Endothelial cell of umbilical vein (primary cell): ENCODE results near the gene PDCD1.

ENCODE experiments used
- CTCF ChIP-seq, 2 donors: IDR thresholded peaks; 1 replicate in 1 of 2; 2 replicates in 1 of 2; pipeline ENCODE4 v1.5.1; 2011; ENCODE audit warnings: low read length in 2 of 2, mild to moderate bottlenecking in 2 of 2, moderate library complexity in 2 of 2, control low read depth in 1 of 2, inconsistent platforms in 1 of 2, low read depth in 1 of 2; ENCODE audit not compliant: insufficient read depth in 1 of 2; ENCODE audit errors: extremely low read depth in 1 of 2
- EZH2 ChIP-seq: IDR thresholded peaks from 2 replicates; pipeline ENCODE4 v1.6.1; 2012; ENCODE audit warnings: borderline replicate concordance, low read depth, mild to moderate bottlenecking, moderate library complexity, low read length, inconsistent platforms; ENCODE audit not compliant: severe bottlenecking
- FOS ChIP-seq: IDR thresholded peaks from 2 replicates; pipeline ENCODE4 v1.6.1; 2011; ENCODE audit warnings: mild to moderate bottlenecking, low read length, moderate library complexity, borderline replicate concordance; ENCODE audit not compliant: insufficient read depth
- JUN ChIP-seq: IDR thresholded peaks from 2 replicates; pipeline ENCODE4 v1.6.1; 2011; ENCODE audit warnings: borderline replicate concordance, low read depth; ENCODE audit not compliant: insufficient read length, insufficient read depth
- POLR2A ChIP-seq: IDR thresholded peaks from 2 replicates; pipeline ENCODE4 v1.6.1; 2012; ENCODE audit warnings: low read depth, mild to moderate bottlenecking, control low read depth, low read length
- POLR2AphosphoS5 ChIP-seq: IDR thresholded peaks from 2 replicates; pipeline ENCODE4 v1.6.1; 2012; ENCODE audit warnings: low read depth, mild to moderate bottlenecking, control low read depth, low read length, moderate library complexity; ENCODE audit not compliant: insufficient read depth
- TF ChIP-seq, protein P1 (sequence below): IDR thresholded peaks from 2 replicates; pipeline ENCODE4 v1.6.1; 2011; ENCODE audit not compliant: insufficient read depth, insufficient read length

GRCh38 chr2:241898463-241899270 is 40.0 kb upstream of the PDCD1 start:
- no peak for TF ChIP-seq FOS
- TF ChIP-seq POLR2A = no peak
- TF ChIP-seq, protein P1, sequence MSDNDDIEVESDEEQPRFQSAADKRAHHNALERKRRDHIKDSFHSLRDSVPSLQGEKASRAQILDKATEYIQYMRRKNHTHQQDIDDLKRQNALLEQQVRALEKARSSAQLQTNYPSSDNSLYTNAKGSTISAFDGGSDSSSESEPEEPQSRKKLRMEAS = no peak
- no peak for TF ChIP-seq CTCF (IDR thresholded peaks at IDR 0.05; ENCODE audit: extremely low read depth in 1 of 2, insufficient read depth in 1 of 2, low read depth in 1 of 2, low read length in 2 of 2)
- TF ChIP-seq JUN = no peak
- TF ChIP-seq POLR2AphosphoS5 = no peak
- TF ChIP-seq EZH2 = no peak
